Activated CD8-positive, alpha-beta memory T cell treated with anti-CD3 and anti-CD28 coated beads, Interleukin-2, amount 50 U/mL, for 4 hours (primary cell): ENCODE measurements around the gene APOA4.
A peak's percentile ranks its signal among the peaks of the same experiment; 100 is the strongest.

Experiments
- DNase-seq: peaks from one replicate; pipeline ENCODE4 v3.0.0-alpha.2; 2020

The APOA4 gene

DNA sequence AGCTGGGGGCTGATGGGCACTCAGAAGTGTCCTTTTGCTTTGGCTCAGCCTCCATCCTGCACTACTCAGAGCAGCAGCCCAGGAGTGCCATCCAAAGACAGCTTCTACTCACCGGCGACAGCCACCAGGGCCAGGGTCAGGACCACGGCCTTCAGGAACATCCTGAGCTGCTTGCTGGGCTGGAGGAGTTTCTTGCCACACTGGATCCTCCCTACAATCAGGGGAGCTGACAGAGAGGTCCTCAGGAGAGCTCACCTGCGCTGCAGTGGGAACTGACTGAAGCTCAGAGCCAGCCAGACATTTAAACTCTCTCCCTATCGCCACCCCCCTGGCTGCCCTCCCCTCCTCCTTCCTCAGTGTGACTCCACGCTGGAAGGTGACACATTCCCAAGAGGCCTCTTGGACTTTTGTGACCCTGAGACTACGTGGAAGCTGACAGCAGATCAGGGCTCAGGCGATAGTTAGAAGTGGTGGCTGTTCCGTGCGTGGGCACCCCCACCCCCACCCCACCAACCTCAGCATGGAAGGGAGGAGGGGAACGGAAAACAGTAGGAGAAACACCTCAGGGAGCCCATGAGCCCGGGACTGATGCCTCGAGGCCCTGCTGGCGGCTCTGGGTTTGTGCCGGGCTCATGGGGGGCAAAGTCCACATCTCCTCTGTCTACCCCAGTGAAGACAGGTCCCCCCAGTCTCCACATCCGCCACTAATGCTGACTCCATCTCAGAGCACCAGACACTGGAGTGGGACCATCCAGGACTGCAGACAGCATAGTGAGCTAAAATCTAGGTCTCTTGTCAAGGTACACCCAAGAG is at the start of gene APOA4:
Gene APOA4, minus strand, starts transcription at position 274 of the 813 bp plus-strand sequence. Its CDS starts 113 bp downstream, at position 161.
- no peak for DNase-seq

DNA sequence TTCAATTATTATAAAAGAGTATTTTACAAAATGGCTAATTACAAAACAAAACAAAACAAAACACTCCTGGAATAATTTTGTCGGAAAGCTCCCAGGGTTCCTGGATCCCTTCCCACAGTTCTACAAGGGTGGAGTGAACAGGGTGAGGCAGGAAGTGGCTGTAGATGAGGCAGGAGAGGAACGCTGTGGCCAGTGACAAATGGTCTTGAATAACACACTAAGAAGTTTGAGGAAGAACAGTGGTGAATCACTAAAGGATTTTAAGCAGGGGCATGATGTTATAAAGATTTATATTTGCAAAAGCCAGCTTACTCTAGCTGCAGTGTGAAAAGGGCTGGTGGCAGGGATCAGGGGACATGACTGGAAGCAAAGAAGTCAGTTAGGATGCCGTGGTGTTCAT is 48.1 kb upstream of the APOA4 start:
- no peak for DNase-seq

DNA sequence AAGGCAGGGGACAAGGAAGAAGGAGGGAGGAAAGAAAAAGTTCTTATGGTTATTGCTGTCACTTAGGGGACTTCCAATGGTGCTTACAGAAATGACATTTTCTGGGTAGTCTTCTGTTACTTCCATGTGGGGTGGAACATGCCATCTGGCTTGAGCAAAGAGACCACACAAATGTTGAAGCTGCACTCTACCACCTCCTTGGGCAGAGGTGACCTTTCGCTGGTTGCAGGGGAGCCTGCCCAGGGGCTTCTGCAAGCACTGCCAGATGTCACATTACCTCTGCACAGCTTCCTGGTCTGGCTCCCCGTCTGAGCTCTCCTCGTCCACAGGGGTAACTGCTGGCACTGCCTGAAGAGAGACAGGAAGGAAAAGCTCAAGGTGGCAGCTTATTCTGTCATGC is 47.0 kb upstream of the APOA4 start:
- no peak for DNase-seq

DNA sequence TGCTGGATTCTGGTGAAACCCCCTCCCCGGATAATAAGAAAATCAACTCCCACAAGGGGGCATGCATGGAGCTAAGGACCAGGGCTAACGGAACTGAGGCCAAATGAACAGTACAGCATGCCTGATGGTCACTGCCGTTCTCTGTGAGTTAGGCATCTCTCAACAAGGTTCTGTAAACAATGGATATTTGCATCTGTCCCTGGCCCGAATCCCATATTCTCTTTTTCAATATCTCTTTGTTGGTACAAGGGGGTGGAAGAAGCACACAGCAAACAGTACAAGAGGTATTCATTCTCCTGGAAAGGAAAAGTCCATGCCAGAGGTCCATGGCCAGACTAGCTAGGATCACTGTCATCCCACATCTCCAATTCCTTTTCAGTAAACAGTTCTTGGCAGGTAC is 46.5 kb upstream of the APOA4 start:
- no peak for DNase-seq

DNA sequence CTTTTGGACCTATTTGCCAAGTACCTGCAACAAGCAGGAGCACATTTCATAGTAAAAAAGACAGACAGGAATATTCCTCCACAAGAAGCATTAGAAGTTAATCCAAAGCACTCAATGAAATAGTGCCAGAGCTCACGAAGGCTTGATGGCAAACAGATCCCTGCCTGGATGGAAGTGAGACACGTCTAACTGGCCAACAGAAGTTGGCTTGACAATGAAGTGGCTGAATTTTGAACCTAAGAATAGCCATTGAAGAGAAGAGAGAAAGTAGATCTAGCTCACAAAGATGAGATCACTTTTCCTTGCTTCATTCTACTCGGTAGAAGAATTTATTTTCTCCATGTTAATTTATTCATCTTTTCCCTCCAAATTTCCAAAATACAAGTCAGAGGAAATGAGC is 45.0 kb upstream of the APOA4 start:
- no peak for DNase-seq

DNA sequence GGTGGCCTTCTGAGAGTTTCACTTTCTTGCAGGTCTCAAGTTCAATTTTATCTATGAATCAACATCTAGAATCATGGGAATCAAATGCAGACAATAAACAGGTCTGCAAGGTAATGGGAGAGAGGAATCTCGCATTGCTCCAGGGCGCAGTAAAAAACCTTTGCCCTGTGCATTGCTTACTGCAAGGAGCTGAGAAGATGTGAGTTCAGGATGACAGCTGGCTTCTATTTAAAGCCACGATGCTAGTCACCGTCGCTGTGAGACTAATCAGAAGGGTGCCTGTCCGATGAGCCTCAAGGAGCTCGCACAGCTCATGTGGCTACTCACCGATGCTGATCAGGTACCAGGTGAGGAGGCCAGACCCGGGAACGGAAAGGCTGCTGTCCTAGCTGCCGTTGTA is 44.5 kb upstream of the APOA4 start:
- DNase-seq = no peak

DNA sequence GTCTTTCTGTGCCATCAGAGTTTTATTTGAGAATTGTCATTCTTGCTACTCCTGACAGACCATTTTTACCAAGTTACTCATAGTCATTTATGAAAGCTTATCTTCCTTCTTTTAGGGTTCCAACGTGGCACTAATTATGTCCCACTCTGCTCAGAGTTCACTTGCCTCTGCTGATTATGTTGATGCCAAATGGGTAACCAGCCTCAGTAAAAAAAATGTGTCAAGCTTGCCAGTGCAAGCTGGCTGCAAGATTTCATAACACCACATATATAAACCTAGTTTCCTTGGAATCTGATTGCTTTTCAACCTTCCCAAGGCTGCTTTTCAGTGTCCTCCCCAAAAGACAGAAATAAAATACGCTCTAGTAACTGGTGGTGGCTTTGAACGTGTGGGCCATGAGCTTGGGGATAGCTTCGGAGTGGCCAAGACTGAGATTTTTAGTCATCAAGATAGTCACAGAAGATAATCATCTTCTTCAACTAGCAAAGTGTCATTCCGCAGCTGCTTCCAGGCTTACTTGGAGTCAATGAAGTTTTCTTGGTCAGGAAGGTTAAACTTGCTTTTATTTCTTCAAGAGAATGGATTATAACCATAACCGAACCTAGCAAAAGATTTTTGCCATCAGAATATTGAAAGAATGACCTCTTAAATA is 43.8 kb upstream of the APOA4 start:
- no peak for DNase-seq

DNA sequence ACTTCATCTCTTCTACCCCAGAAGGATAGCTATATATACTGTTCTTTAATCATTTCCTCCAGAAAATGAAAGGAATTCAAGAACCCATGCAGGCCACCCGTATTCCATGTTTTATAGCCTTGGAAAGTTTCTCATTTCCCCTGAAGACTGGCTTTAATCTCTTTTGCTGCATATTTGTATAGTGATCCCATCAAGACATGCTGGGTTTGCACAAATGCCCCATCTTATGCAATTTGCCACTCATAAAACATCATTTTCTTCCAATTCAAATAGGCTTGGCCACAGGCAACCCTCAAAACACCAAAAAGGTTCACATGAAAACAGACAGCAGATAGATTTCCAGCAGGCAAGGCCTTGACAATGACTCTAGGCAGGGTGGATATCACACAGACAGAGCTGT is 42.6 kb upstream of the APOA4 start:
- DNase-seq = no peak

DNA sequence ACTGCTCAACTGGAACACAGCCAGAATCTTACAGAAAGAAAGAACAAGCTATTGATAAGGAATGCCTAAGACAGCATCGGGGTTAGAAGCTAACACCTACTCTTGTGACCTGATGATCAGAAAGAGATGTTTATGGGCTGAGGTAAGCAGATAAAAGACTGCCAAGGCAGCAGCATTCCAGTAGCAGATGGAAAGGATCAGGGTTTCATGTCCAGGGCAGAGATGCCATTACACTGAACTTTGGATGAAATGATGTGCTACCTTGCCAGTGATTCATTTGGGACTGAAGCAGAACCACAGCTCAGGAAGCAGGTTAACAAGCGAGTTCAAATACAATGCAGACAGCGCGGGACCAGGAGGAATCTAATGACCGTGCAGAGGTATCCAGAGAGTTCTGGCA is 41.4 kb upstream of the APOA4 start:
- DNase-seq = no peak

DNA sequence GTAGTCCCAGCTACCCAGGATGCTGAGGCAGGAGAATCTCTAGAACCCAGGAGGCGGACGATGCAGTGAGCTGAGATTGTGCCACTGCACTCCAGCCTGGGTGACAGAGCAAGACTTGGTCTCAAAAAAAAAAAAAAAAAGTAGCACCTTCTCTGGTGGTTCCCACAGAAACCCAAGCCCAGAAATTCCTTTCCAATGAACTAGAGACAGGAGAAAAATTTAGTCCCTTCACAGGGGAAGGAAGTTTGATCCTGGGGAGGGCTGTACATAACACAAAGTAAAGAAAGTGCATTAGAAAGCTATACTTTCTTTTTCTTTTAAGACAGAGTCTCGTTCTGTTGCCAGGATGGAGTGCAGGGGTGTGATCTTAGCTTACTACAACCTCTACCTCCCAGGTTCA is 39.8 kb upstream of the APOA4 start:
- no peak for DNase-seq

DNA sequence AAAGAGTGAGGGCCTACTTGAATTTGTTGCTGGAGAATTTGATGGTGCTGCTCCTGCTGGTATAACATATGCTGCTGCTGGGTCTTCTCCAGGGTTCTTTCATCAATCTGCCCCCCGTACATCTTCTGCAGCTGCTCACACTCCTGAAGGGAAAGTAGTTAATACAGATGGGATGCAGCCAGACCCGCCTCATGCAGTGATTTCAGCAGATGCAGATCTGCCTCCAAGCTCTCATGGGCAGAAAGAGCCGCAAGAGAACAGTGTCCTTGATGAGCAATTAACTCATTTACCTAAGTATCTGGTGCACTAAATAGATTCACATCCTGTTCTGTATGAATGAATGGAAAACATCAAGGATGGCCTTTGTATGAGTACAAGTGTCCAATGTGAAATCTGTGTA is 39.1 kb upstream of the APOA4 start:
- DNase-seq = no peak

DNA sequence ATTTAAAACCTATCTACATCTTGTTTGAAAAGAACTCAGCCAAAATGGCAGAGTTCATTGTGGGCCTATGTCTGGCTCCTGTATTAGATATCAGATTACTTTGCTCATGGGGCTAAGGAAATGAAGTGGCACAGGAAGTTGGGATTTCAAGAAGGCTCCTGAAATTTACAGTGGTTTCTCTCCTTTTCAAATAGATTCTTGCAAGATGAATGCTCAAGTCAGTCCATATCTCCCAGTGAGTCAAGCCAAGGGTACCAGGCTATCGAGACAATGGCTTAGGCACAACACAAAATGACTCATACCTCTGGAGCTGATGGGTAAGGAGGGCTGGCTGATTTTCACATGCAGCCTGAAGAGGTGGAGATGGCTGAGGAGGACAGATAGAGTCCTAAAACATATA is 38.4 kb upstream of the APOA4 start:
- no peak for DNase-seq

DNA sequence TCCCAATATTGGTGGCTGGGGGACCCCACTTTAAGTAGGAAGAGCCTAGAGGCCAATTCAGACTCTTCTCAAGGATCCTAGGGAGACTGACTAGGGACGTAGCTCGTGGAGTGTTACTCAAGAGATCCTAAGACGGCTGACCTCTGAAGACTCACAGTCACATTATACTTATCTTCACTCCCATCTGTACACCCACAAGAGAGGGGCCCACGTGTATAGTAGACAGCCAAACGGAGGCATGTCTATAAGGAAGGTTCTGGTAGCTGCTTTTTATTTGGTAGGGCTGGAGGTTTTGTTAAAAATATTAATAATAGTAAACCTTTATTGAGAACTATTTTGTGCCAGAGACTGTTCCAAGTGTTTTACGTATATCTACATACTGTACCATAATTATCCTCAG is 37.2 kb upstream of the APOA4 start:
- no peak for DNase-seq

DNA sequence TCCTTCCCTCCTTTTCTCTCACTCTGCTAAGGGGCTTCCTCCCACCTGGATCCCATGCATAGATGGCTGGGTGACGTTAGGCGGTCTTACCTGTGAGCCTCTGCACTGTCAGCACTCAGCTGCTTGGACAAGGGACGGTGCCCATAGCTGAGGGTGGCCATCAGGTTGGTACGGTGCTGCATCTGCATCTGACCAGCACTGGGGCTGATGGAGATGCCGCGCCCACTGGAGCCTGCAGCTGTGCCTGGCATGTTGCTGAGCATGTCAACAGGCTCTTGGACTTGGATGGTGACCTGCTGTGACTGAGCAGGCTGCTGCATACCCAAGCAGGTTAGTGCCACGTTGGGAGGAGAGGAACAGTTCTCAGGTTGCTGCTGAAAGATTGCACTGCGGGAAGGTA is 36.1 kb upstream of the APOA4 start:
- no peak for DNase-seq

DNA sequence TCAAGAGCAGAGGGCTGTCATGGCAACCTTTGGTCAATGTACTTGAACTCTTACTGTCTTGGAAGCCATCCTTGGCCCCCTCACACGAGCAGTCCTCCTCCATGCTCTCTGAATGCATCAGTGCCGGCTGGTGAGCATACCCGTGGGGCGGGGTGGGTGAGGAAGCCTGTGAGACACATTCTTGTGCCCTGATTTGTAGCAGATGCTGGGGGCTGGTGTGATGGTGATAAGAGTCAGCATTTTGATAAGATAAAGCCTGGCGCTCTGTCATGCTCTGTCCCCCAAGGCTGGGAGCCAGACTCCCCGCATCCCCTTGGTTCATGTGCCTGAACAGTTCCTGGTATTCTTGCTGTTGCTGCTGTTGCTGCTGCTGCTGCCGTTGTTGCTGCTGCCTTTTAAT is 34.8 kb upstream of the APOA4 start:
- DNase-seq = no peak

DNA sequence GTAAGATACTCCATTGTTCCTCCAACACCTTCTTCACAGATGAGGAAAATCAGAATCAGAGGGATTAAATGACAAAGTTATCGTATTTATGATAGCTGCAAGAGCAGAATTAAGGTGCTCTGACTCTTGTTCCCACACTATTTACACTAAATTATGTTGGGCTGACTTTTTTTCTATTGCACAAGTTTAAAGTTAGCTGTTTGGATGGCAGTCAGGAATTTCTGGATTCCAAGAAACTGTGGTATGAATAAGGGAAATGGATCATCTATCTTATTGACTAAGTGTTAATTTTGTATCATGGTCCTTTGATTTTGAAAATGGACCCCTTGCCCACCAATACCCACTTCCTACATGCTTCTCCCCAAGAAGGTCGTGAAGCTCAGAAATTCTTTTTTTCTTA is 34.2 kb upstream of the APOA4 start:
- no peak for DNase-seq

DNA sequence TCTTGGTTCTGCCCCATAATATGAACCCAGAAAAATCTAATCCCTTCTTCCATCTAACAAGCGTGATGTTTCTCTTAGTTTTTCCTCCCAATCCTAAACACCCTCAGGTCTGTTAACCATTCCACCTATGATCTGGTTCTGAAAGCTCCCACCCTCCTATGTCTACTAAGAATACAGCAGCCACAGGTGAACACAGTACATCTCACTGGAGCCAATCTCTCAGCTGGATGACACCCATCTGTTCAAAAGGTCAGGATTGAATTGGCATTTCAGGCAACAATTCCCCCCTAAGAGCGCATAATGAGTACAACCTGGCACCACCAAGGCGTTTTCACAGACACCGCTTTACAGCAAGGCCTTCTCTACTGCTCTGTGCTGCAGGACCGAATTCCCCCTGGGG is 33.3 kb upstream of the APOA4 start:
- no peak for DNase-seq

DNA sequence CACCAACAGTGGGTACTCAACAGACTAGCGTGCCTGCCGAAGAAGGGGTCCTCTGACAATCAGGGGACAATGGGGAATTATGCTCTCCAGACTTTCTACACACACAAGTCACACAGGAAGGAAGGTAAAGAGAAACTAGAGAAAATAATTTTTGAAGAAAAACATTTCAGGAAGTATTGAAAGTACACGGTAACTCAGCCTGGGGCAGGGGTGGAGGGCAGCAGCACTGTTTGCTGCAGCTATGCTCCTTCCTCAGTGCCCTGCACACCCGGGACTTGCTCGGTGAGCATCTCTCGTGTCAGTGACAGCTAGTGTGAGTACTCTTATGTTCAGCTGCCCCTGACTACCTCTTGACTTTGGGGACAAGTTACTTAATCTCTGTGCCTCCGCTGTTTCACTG is 32.3 kb upstream of the APOA4 start:
- DNase-seq = no peak

DNA sequence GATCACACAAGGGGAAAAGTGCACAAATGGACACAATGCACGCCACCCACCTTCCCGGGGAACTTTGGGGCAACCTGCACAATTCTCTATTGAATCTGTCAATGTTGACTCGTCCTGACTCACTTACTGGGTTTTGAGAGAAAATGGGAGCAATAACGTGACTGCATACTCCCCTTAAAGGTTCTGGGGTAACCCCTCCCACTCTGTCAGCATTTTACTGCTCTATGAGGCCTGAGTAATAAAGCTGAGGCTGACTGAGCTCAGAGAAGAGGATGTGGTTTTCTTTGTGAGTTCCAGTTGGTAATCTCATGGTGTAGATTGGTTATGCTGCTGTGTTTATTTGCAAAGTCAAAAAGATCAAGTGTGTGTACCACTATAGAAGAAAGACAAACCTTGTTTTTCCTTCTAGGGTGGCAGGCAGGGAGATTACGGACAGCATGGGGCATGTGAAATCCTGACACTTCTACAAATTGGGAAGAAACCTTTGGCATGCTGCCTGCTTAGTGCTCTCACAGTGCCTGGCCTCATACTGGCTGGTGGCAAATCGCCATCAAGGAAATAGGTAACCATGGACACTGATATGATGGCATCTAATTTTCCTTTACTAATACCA is 30.5 kb upstream of the APOA4 start:
- DNase-seq = peak; percentile 42

DNA sequence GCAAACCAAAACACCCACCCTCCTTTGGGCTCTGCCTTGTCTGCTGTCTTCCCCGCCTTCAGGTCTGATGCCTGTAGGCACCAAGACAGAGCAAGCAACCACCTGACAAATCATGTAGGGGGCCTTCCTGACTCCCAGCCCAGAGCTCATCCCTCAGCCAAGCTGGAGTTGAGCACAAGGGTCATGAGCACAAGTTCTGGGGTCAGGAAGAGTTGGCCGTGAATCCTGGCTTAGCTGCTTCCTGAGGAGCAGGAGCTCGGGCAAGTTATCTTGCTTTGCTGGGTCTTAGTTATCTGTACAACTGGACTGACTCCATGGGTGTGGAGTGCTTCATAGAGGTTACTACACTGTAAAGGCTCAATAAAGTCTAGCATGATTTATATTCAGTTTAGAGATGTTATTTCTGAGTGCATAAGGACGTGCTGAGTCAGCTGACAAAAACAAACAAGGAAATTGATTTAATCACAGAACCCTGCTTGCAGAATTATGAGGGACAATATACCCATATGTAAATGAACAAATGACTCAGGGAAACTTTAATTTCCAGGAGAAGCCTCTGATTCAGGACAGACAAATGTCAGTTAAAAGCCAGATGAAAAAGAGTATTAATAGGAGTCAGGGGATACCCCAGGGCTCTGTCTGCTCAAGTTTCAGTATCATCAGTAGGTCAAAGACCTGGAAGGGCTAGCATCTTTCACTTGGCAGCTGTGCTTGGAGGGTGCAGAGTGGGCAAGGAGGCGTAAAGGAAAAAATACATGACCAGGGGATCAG is 29.3 kb upstream of the APOA4 start:
- DNase-seq = no peak

DNA sequence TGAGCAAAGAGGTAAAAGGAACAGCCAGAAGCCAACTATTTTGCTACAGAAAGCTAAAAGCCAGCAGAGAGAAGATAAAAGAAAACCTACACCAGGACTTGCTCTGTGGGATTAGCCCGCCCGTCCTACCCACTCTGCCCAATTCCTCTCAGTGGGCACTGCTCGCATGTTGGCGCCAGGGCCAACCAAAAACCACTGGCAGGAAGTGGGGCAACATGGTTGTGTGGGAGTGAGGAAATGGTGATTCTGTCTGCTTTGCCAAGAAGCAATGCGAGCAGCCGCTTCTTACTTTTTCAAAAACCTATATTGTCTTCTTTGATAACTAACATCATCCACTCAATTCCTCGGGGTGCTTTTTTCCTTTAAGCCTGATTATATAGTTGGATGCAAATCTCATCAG is 28.5 kb upstream of the APOA4 start:
- DNase-seq = peak; percentile 55

DNA sequence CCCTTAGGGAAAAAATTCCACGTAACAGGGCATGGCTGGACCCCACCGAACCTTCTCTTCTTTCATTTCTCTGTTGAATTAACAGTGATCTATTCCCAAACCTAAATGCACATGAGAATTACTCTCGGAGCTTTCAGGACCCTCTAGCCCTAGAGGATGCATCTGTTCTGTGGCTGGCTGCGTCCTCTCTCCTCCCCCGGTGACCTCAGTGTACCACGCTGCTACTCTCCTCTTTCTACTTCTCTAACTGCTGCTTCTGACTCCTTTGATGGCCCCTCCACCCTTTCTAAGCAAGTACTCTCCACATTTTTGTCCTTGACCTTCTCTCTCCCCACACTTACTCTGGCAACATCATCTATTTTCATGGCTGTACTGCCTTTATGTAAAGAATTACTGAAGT is 26.4 kb upstream of the APOA4 start:
- no peak for DNase-seq

DNA sequence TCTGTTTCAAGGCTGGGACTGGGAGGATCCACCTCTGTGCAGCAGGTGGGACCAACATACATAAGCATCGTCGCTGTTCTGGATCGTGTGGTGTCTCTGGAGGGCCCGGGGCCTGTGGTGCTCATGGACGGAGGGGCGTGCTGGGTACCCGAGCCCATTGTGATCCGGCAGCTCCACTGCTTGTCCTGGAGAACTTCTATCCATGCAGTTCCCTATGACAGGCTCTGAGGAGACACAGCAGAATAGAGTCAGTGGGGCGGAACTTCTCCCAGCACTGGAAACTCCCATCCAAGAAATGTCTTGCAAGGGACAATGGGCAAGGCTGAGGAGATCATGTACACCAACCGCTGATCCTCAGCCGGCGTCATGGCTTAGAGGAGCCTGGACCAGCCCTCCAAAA is 26.0 kb upstream of the APOA4 start:
- DNase-seq = no peak

DNA sequence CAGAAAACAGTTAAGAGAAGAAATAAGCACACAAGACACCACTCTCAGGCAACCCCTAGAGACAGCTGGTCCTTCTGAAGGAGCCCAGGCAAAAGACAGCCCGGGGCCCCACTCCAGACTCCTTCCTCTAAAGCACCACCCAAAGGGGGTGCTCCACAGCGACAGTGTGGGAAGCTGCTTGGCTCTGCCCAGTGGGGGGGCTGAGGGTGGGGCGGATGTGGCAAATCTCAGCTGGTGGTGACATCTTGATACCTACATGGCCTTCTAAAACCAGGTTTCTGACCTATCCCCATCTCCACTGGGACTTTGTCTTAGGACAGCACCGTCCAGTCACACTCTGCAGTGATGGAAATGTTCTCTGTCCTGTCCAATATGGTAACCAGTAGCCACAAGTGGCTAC is 24.5 kb upstream of the APOA4 start:
- DNase-seq = no peak
